Activated CD4-positive, alpha-beta T cell treated with anti-CD3 and anti-CD28 coated beads for 1 hour (primary cell): ENCODE results near the gene CLEC3B.
"Not testable (repeated sequence)": the region's sequence is repeated elsewhere in the genome, so short reads cannot be mapped to it uniquely, and the experiment has no call there.

Experiments used
- DNase-seq: peaks from one replicate; pipeline ENCODE4 v3.0.0-alpha.2; 2020

CLEC3B gene

DNA sequence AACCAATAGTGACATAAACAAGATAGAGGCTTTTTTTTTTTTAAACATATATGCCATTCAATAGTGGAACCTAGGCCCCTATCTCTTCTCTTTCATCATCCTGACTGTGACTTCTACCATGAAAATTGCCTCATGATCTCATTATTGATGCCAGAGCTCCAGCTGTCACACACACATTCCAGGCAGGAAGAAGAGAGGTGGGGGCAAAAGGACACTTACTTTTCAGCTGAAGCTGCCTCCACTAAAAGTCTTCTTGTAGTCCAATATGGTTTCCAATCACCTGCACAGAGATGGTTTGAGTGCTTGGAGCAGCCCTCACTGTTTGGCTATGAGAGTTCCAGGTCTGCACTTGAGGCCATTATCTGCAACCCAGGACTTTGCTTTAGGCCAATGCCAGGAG lies 45.0 kb downstream of the CLEC3B start:
- no peak for DNase-seq

- no peak for DNase-seq
These were observed 49.9 kb downstream of the CLEC3B start for GRCh38 chr3:45075821-45076625.

DNA sequence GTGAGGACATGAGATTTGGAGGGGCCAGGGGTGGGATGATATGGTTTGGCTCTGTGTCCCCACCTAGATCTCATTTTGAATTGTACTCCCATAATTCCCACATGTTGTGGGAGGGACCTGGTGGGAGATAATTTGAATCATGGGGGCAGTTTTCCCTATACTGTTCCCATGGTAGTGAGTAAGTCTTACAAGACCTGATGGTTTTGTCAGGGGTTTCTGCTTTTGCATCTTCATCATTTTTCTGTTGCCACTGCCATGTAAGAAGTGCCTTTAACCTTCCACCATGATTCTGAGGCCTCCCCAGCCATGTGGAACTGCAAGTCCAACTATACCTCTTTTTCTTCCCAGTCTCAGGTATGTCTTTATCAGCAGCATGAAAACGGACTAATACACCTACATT lies 52.2 kb downstream of the CLEC3B start:
- DNase-seq = not testable (repeated sequence)

- no peak for DNase-seq
These were observed 52.9 kb downstream of the CLEC3B start for GRCh38 chr3:45078910-45079522.

DNA sequence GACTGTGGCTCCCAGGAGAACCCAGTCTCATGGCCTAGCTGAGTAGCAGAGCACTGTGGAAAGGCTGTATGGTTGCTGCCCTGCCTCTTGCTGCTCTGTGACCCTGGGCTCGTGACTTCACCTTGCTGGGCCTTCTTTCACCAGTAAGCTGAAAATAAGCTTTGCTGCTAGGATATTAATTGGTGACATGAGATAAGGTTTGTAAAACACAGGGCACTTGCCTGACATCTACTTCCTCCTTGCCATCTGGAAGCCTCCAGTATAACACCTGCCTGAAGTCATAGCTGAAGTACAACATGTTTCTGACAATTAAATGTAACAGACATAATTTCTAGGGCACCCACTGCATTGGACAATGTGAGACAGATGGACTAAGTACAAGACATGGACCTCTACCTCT lies 53.6 kb downstream of the CLEC3B start:
- DNase-seq = no peak

DNA sequence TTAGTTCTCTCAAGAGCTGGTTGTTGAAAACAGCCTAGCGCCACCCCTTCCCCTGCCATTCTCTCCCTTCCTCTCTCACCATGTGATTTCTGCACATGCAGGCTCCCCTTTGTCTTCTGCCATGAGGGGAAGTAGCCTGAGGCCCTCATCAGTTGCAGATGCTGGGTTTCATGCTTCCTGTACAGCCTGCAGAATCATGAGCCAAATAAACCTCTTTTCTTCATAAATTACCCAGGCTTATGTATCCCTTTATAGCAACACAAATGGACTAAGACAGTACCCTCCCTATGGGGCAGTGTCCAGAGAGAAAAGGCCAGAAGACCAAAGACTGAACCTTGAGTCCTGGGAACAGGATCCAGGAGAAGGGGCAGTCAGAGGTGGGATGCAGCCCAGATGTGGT lies 54.7 kb downstream of the CLEC3B start:
- DNase-seq = no peak

- no peak for DNase-seq
These were observed 55.5 kb downstream of the CLEC3B start for GRCh38 chr3:45081506-45082141.

GRCh38 chr3:45082142-45082538 lies 56.0 kb downstream of the CLEC3B start:
- DNase-seq = no peak

GRCh38 chr3:45083023-45083422 lies 56.9 kb downstream of the CLEC3B start:
- no peak for DNase-seq

- no peak for DNase-seq
These were observed 58.3 kb downstream of the CLEC3B start for GRCh38 chr3:45084361-45084760.

DNA sequence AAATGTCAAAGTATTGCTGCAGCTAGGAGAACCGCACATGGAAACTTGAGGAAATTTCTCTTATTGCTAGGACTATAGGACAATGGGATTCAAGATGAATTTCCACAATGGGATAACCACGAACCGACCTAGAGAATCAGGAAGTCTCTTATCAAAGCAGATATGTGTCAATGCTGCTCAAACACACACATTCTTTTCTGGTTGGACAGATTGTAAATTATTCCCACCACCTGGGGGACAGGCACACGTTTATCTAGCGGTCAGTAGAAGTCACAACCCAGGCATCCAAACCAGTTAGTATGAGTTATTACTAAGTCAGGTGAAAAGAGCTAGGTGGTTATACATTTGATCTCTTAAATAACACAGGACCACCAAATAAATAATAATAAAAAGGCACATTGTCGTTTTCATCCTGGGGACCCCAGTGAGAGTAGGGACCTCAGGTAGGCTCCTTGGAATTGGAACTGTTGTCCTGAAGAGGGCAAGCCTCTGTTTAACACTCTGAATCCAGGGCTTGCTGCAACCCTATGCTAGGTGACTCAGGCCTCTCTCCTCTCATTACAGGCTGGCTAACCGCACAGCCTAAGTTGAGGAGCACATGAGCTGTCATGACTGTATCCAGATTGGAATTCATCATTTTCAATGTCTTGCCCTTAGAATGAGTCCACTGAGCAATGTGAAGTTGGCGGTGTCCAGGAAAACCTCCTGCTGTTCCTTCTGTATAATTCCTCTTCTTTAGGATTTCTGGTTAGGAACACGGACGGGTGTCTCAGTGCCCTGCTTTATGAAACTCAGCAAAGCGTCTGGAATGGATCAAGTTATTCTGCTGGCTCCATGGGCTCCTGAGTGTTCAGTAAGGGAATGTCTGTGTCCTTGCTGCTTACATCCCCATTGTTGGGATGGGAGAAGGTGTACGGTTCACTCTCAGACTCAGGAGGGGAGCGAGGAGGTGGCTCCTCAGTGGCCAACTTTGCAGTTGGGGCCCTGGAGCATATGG lies 59.0 kb downstream of the CLEC3B start:
- DNase-seq = no peak
